K562 (cell line): ENCODE data around the gene DCLK1. TPM values are rescaled to one million over a fixed set of nuclear protein-coding genes. Genes with fewer than 3 reads are reported as not detected.

ENCODE experiments used
- ATAC-seq: fragments of 200-7000 bp; cut with Tn5 transposase; 3 replicates; pipeline ENCODE4 v1.9.1; 2020; ENCODE audit warnings: moderate library complexity
- BruUV-seq: library from RNA; stranded (reverse); fragments of 400-500 nt; replicated peaks from 2 replicates; lab custom pipeline; 2021; lab: Mats Ljungman, UMichigan
- CTCF ChIA-PET: fragments of 300-600 bp; formaldehyde crosslinking; extraction: SDS; loops from one replicate; lab custom pipeline; 2021; ENCODE audit warnings: low intra/inter-chr PET ratio; lab: Yijun Ruan, JAX
- POLR2A ChIA-PET: fragments of 300-600, 350-650 bp; sonication (Branson Sonifier 250); formaldehyde crosslinking; extraction: SDS; loops from one replicate; lab custom pipeline; 2021; ENCODE audit warnings: antibody characterized with exemption, inconsistent platforms; lab: Yijun Ruan, JAX
- DNase-seq, 4 experiments: peaks; one replicate each; pipeline versions ENCODE4 v3.0.0 to v3.0.0-alpha.2; 2011 to 2018; ENCODE audit warnings: low spot score in 3 of 4, mixed read lengths in 3 of 4; ENCODE audit errors: extremely low read depth in 1 of 4
- FAIRE-seq: peaks from 2 replicates; lab custom pipeline; 2011; peaks lifted over from hg19 to GRCh38; lab: Jason Lieb, UNC
- H2AFZ ChIP-seq: 2 replicates; pipeline ENCODE4 v1.6.0; 2011; ENCODE audit warnings: low read depth, low read length, control low read depth, inconsistent platforms
- H3K27ac ChIP-seq: fragments of 200-600 bp; 3 replicates; pipeline ENCODE4 v1.8.0; 2011; ENCODE audit warnings: low read depth, mild to moderate bottlenecking, control low read depth, inconsistent platforms, low read length, moderate library complexity, mixed read lengths; ENCODE audit errors: extremely low read depth
- H3K27me3 ChIP-seq, 2 experiments: fragments of 300-600 bp in 1 of 2; 2 replicates in 1 of 2; 3 replicates in 1 of 2; pipeline versions ENCODE4 v1.6.0 to v1.8.0; 2011; ENCODE audit warnings: inconsistent platforms in 2 of 2, low read length in 2 of 2, mild to moderate bottlenecking in 1 of 2, mixed read lengths in 1 of 2, moderate library complexity in 1 of 2; ENCODE audit not compliant: control insufficient read depth in 2 of 2, insufficient read depth in 2 of 2
- H3K36me3 ChIP-seq: fragments of 300-600 bp; 3 replicates; pipeline ENCODE4 v1.8.0; 2011; ENCODE audit warnings: mild to moderate bottlenecking, low read length, inconsistent platforms; ENCODE audit not compliant: control insufficient read depth, insufficient read depth
- H3K4me1 ChIP-seq, 2 experiments: fragments of 200-600 bp in 1 of 2; replicated peaks in 1 of 2; 2 replicates in 1 of 2; 3 replicates in 1 of 2; pipeline versions ENCODE4 v1.5.1 to v1.8.0; 2011; ENCODE audit warnings: inconsistent platforms in 2 of 2, low read length in 2 of 2, mild to moderate bottlenecking in 1 of 2, mixed read lengths in 1 of 2, moderate library complexity in 1 of 2; ENCODE audit not compliant: control insufficient read depth in 2 of 2, insufficient read depth in 2 of 2
- H3K4me2 ChIP-seq: 2 replicates; pipeline ENCODE4 v1.6.1; 2011; ENCODE audit warnings: low read length, control low read depth, inconsistent platforms, mixed read lengths; ENCODE audit not compliant: insufficient read depth
- H3K4me3 ChIP-seq: fragments of 200-600 bp; sonication (generic), shearing (Covaris generic); 2 replicates; pipeline ENCODE4 v1.5.1; 2016; ENCODE audit warnings: control low read depth, inconsistent platforms
- H3K79me2 ChIP-seq: fragments of 200-600 bp; 3 replicates; pipeline ENCODE4 v1.8.0; 2011; ENCODE audit warnings: low read length, inconsistent platforms; ENCODE audit not compliant: control insufficient read depth, insufficient read depth
- H3K9ac ChIP-seq, 2 experiments: 2 replicates each; pipeline versions ENCODE4 v1.6.0 to v1.6.1; 2011; ENCODE audit warnings: low read depth in 2 of 2, low read length in 2 of 2, control low read depth in 1 of 2, inconsistent platforms in 1 of 2, mild to moderate bottlenecking in 1 of 2, mixed read lengths in 1 of 2; ENCODE audit not compliant: insufficient read depth in 1 of 2
- H3K9me1 ChIP-seq: one replicate; pipeline ENCODE4 v1.6.0; 2011; ENCODE audit warnings: inconsistent platforms, mild to moderate bottlenecking, low read length, moderate library complexity; ENCODE audit not compliant: control insufficient read depth, insufficient read depth
- H3K9me3 ChIP-seq: replicated peaks from 2 replicates; pipeline ENCODE4 v1.5.1; 2011; ENCODE audit warnings: low read depth, low read length, inconsistent platforms; ENCODE audit not compliant: control insufficient read depth, insufficient read depth
- H4K20me1 ChIP-seq: replicated peaks from 2 replicates; pipeline ENCODE4 v1.6.1; 2011; ENCODE audit warnings: low read length, inconsistent platforms, mixed read lengths; ENCODE audit not compliant: control insufficient read depth, insufficient read depth
- BRF1 ChIP-seq: IDR thresholded peaks from 3 replicates; pipeline ENCODE4 v1.6.1; 2011; ENCODE audit warnings: borderline replicate concordance, mild to moderate bottlenecking; ENCODE audit not compliant: insufficient read length; ENCODE audit errors: extremely low read depth
- CBX3 ChIP-seq, 2 experiments: IDR thresholded peaks; 1 replicate in 1 of 2; 2 replicates in 1 of 2; pipeline ENCODE4 v1.6.1; 2012; ENCODE audit warnings: inconsistent platforms in 2 of 2, low read length in 2 of 2, borderline replicate concordance in 1 of 2, control low read depth in 1 of 2
- ETS2 ChIP-seq: IDR thresholded peaks from 2 replicates; pipeline ENCODE4 v1.6.1; 2016; ENCODE audit warnings: borderline replicate concordance, missing genetic modification characterization, mild to moderate bottlenecking, moderate library complexity, missing compliant biosample characterization; ENCODE audit not compliant: poor library complexity, severe bottlenecking
- GMEB1 ChIP-seq: fragments of 250-450 bp; sonication (Bioruptor Pico); IDR thresholded peaks from 2 replicates; pipeline ENCODE4 v1.4.0; 2020; ENCODE audit warnings: mild to moderate bottlenecking
- MCM2 ChIP-seq: fragments of 450-650 bp; IDR thresholded peaks from 2 replicates; pipeline ENCODE4 v1.6.1; 2017; ENCODE audit warnings: low read depth, mild to moderate bottlenecking
- NBN ChIP-seq: fragments of 450-650 bp; IDR thresholded peaks from 2 replicates; pipeline ENCODE4 v1.6.1; 2016; ENCODE audit warnings: low read depth, mild to moderate bottlenecking
- NUFIP1 ChIP-seq: fragments of 450-650 bp; IDR thresholded peaks from 2 replicates; pipeline ENCODE4 v1.6.1; 2018; ENCODE audit not compliant: partially characterized antibody
- PREB ChIP-seq: sonication (generic); formaldehyde crosslinking; IDR thresholded peaks from 2 replicates; pipeline ENCODE4 v1.8.1; 2023; ENCODE audit warnings: mild to moderate bottlenecking, missing genetic modification reagents
- RBBP5 ChIP-seq: fragments of 200-600 bp; sonication (generic); IDR thresholded peaks from 2 replicates; pipeline ENCODE4 v1.6.1; 2012; ENCODE audit warnings: borderline replicate concordance, mild to moderate bottlenecking, low read length, control low read depth, inconsistent platforms; ENCODE audit not compliant: insufficient read depth, poor library complexity, severe bottlenecking
- RNF2 ChIP-seq: sonication (generic); IDR thresholded peaks from 2 replicates; pipeline ENCODE4 v1.6.1; 2016
- TRIM25 ChIP-seq: fragments of 450-650 bp; IDR thresholded peaks from 2 replicates; pipeline ENCODE4 v1.7.0; 2016; ENCODE audit warnings: borderline replicate concordance
- ZNF175 ChIP-seq: fragments of 200-800 bp; sonication (Bioruptor generic); IDR thresholded peaks from 2 replicates; pipeline ENCODE4 v1.6.1; 2016; ENCODE audit warnings: low read depth, mild to moderate bottlenecking, missing genetic modification characterization, missing compliant biosample characterization
- WGBS: fragments of 100-300 bp; shearing (Covaris generic); methylation state at CpG from one replicate; pipeline ENCODE4 v1.1.6; 2016; ENCODE audit warnings: low coverage, mixed read lengths; ENCODE audit not compliant: insufficient coverage; ENCODE audit errors: missing lambda C conversion rate; 5-methylcytosine and 5-hydroxymethylcytosine counted together
- in situ Hi-C: fragments of 300-500 bp; cut with MboI; formaldehyde crosslinking; loops from 4 replicates; pipeline ENCODE4 v1.15.0; 2018; ENCODE audit warnings: inconsistent platforms, mixed read lengths
- intact Hi-C: fragments of 100-400 bp; cut with micrococcal nuclease; formaldehyde crosslinking; loops from 2 replicates; pipeline ENCODE4 v1.14.2; 2022
- polyA plus RNA-seq, 8 experiments: library from polyadenylated mRNA; depleted of rRNA in 4 of 8; stranded (reverse) in 5 of 8; unstranded in 3 of 8; fragments of >200 nt; fragmentation: Nextera tagmentation in 2 of 8; fragmentation: Illumina TruSeq in 1 of 8; extraction: Ambion mirVana in 2 of 8; extraction: Trizol in 1 of 8; gene quantifications; 2 replicates each; pipeline versions ENCODE4 v1.2.1 to v1.2.3, GENCODE V29; 2011 to 2014; ENCODE audit warnings: inconsistent platforms in 1 of 8, missing spikeins in 1 of 8
- total RNA-seq, 7 experiments: library from RNA; depleted of rRNA in 6 of 7; stranded (reverse); fragments of >200 nt in 6 of 7; fragmentation: Illumina TruSeq in 2 of 7; extraction: Trizol in 2 of 7; gene quantifications; 2 replicates each; pipeline versions ENCODE4 v1.2.1 to v1.2.3, GENCODE V29; 2011 to 2021; ENCODE audit warnings: low replicate concordance in 1 of 7

DCLK1 gene
- total and polyA plus RNA-seq, 9 of the 15 experiments (the other 6 are each of a cell fraction or from before 2014, with no cell fraction given): 0.07 TPM; not detected in 8

- no peak overlapping the region for H3K4me3 ChIP-seq
- WGBS: 0% methylated on average over 4 of the region's 4 CpGs
- no peak overlapping the region for H3K4me2 ChIP-seq
- DNase-seq (no peak), ATAC-seq (no peak), FAIRE-seq (no peak)
- H3K4me1 ChIP-seq: no peaks in the 10 kb centered on the region
- no peak overlapping the region for H2AFZ ChIP-seq
- in situ Hi-C loops (no loop called here), intact Hi-C loops (no loop called here)
- TF ChIP-seq CBX3 (IDR thresholded peaks at IDR 0.05; ENCODE audit: borderline replicate concordance in 1 of 2, low read length in 2 of 2) (no peak), BRF1 (no peak), RNF2 (no peak), ETS2 (tag) (no peak), MCM2 (no peak), TRIM25 (no peak), ZNF175 (CRISPR knock-in tag) (no peak), PREB (CRISPR knock-in tag) (no peak), NBN (no peak), RBBP5 (no peak), GMEB1 (CRISPR knock-in tag) (no peak), NUFIP1 (no peak)
- no peaks in the 10 kb centered on the region for H4K20me1 ChIP-seq
- no peaks in the 10 kb centered on the region for H3K9me1 ChIP-seq
- CTCF ChIA-PET: no interaction called here
- BruUV-seq: no TSS peak
- no peak overlapping the region for H3K9ac ChIP-seq
- no peaks in the 10 kb centered on the region for H3K79me2 ChIP-seq
- H3K9me3 ChIP-seq: no peaks in the 10 kb centered on the region
- POLR2A ChIA-PET: no interaction called here
- no peak overlapping the region for H3K27ac ChIP-seq
- no peaks in the 10 kb centered on the region for H3K36me3 ChIP-seq
- H3K27me3 ChIP-seq: no peaks in the 10 kb centered on the region
Observed at GRCh38 chr13:36094478-36094877, 36.7 kb downstream of the DCLK1 start.
